ENCODE results near the gene PKNOX2.

DNA sequence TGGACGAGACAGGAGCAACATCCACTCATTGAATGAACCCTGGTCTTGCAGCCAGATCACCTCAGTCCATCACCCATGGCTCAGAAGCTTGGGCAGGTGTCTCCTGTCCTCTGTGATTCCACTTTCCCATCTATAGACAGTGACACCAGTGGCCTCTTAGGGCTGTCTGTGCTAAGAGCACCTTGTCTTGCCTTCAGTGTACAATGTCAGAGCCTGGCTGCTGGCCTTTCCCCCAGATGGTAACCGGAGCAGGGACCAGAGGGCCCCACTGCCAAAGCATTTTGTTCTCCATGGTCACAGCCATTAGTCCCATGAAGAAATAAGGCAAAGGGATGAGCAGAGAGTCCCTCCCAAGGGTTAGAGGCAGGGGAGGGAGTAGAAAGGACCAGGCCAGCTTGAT lies 35.4 kb downstream of the PKNOX2 start:
- TF ChIP-seq, protein P1, sequence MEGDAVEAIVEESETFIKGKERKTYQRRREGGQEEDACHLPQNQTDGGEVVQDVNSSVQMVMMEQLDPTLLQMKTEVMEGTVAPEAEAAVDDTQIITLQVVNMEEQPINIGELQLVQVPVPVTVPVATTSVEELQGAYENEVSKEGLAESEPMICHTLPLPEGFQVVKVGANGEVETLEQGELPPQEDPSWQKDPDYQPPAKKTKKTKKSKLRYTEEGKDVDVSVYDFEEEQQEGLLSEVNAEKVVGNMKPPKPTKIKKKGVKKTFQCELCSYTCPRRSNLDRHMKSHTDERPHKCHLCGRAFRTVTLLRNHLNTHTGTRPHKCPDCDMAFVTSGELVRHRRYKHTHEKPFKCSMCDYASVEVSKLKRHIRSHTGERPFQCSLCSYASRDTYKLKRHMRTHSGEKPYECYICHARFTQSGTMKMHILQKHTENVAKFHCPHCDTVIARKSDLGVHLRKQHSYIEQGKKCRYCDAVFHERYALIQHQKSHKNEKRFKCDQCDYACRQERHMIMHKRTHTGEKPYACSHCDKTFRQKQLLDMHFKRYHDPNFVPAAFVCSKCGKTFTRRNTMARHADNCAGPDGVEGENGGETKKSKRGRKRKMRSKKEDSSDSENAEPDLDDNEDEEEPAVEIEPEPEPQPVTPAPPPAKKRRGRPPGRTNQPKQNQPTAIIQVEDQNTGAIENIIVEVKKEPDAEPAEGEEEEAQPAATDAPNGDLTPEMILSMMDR (IDR thresholded peaks at IDR 0.05), result no peak
- TF ChIP-seq POLR2A (IDR thresholded peaks at IDR 0.05) (no peak), POLR2AphosphoS5 (IDR thresholded peaks at IDR 0.05) (no peak), EP300 (IDR thresholded peaks at IDR 0.05) (no peak)

Measured in gastroesophageal sphincter (tissue), 3 donors.